ENCODE data around the gene ANKDD1B.

The ANKDD1B gene

GRCh38 chr5:75616371-75616881 lies 5.2 kb downstream of the ANKDD1B start:
- no peak for DNase-seq (ENCODE audit: low read depth in 3 of 3, low spot score in 1 of 3)

GRCh38 chr5:75616971-75617621 lies 5.8 kb downstream of the ANKDD1B start:
- DNase-seq (ENCODE audit: low read depth in 3 of 3, low spot score in 1 of 3), result no peak

GRCh38 chr5:75617736-75618352 lies 6.6 kb downstream of the ANKDD1B start:
- no peak for DNase-seq (ENCODE audit: low read depth in 3 of 3, low spot score in 1 of 3)

- DNase-seq (ENCODE audit: low read depth in 3 of 3, low spot score in 1 of 3), result no peak
These were observed 9.1 kb downstream of the ANKDD1B start for GRCh38 chr5:75620184-75620959.

GRCh38 chr5:75622564-75622963 lies 11.3 kb downstream of the ANKDD1B start:
- DNase-seq (ENCODE audit: low read depth in 3 of 3, low spot score in 1 of 3), result no peak

- DNase-seq (ENCODE audit: low read depth in 3 of 3, low spot score in 1 of 3), result no peak
These were observed 12.6 kb downstream of the ANKDD1B start for GRCh38 chr5:75623846-75624245.

GRCh38 chr5:75626959-75627358 lies 15.7 kb downstream of the ANKDD1B start:
- no peak for DNase-seq (ENCODE audit: low read depth in 3 of 3, low spot score in 1 of 3)

GRCh38 chr5:75627801-75628200 lies 16.5 kb downstream of the ANKDD1B start:
- no peak for DNase-seq (ENCODE audit: low read depth in 3 of 3, low spot score in 1 of 3)

GRCh38 chr5:75630875-75631274 lies 19.6 kb downstream of the ANKDD1B start:
- no peak for DNase-seq (ENCODE audit: low read depth in 3 of 3, low spot score in 1 of 3)

GRCh38 chr5:75632321-75632720 lies 21.1 kb downstream of the ANKDD1B start:
- no peak for DNase-seq (ENCODE audit: low read depth in 3 of 3, low spot score in 1 of 3)

GRCh38 chr5:75637949-75638348 lies 26.7 kb downstream of the ANKDD1B start:
- DNase-seq (ENCODE audit: low read depth in 3 of 3, low spot score in 1 of 3), result no peak

- no peak for DNase-seq (ENCODE audit: low read depth in 3 of 3, low spot score in 1 of 3)
These were observed 28.5 kb downstream of the ANKDD1B start for GRCh38 chr5:75639535-75640311.

- DNase-seq (ENCODE audit: low read depth in 3 of 3, low spot score in 1 of 3), result no peak
These were observed 29.1 kb downstream of the ANKDD1B start for GRCh38 chr5:75640395-75640794.

- no peak for DNase-seq (ENCODE audit: low read depth in 3 of 3, low spot score in 1 of 3)
These were observed 29.6 kb downstream of the ANKDD1B start for GRCh38 chr5:75640826-75641225.

GRCh38 chr5:75648712-75649111 lies 37.5 kb downstream of the ANKDD1B start:
- no peak for DNase-seq (ENCODE audit: low read depth in 3 of 3, low spot score in 1 of 3)

GRCh38 chr5:75651575-75652238 lies 40.5 kb downstream of the ANKDD1B start:
- DNase-seq (ENCODE audit: low read depth in 3 of 3, low spot score in 1 of 3), result no peak

GRCh38 chr5:75653521-75653920 lies 42.3 kb downstream of the ANKDD1B start:
- DNase-seq (ENCODE audit: low read depth in 3 of 3, low spot score in 1 of 3), result no peak

GRCh38 chr5:75654693-75655295 lies 43.5 kb downstream of the ANKDD1B start:
- DNase-seq (ENCODE audit: low read depth in 3 of 3, low spot score in 1 of 3), result no peak

- no peak for DNase-seq (ENCODE audit: low read depth in 3 of 3, low spot score in 1 of 3)
These were observed 45.2 kb downstream of the ANKDD1B start for GRCh38 chr5:75656311-75657003.

Measured in stimulated activated CD4-positive, alpha-beta T cell treated with anti-CD3 and anti-CD28 coated beads, TNF-alpha, amount 100 ng/mL, for 1 hour (primary cell).